GM23338 (cell line): ENCODE measurements around the gene TRAM2. TPM values are rescaled to one million over a fixed set of nuclear protein-coding genes. Genes with fewer than 3 reads are reported as not detected.

Source experiments
- ATAC-seq: fragments of 200-7000 bp; cut with Tn5 transposase; 3 replicates; pipeline ENCODE4 v1.9.1; 2020
- DNase-seq: peaks from one replicate; pipeline ENCODE4 v3.0.0-alpha.2; 2015; ENCODE audit warnings: low spot score
- H2AFZ ChIP-seq: fragments of 200-600 bp; sonication (generic); 2 replicates; pipeline ENCODE4 v1.8.0; 2016; ENCODE audit warnings: antibody characterized with exemption, mild to moderate bottlenecking, moderate library complexity
- H3F3A ChIP-seq: fragments of 200-600 bp; sonication (generic); replicated peaks from 2 replicates; pipeline ENCODE4 v1.8.0; 2017; ENCODE audit warnings: antibody characterized with exemption, mixed run types, low read depth
- H3K27ac ChIP-seq: fragments of 200-600 bp; sonication (generic); 2 replicates; pipeline ENCODE4 v1.6.1; 2016; ENCODE audit warnings: low read depth
- H3K27me3 ChIP-seq: fragments of 200-600 bp; sonication (generic); 2 replicates; pipeline ENCODE4 v1.8.0; 2016; ENCODE audit warnings: mild to moderate bottlenecking, mixed run types, moderate library complexity; ENCODE audit not compliant: insufficient read depth
- H3K36me3 ChIP-seq: fragments of 200-600 bp; sonication (generic); 2 replicates; pipeline ENCODE4 v1.8.0; 2016; ENCODE audit warnings: mild to moderate bottlenecking; ENCODE audit not compliant: insufficient read depth
- H3K4me1 ChIP-seq: fragments of 200-600 bp; sonication (generic); 2 replicates; pipeline ENCODE4 v1.8.0; 2016; ENCODE audit warnings: mild to moderate bottlenecking, moderate library complexity; ENCODE audit not compliant: insufficient read depth
- H3K4me2 ChIP-seq: fragments of 200-600 bp; sonication (generic); 2 replicates; pipeline ENCODE4 v1.7.1; 2017; ENCODE audit warnings: mixed run types
- H3K4me3 ChIP-seq: fragments of 200-600 bp; sonication (generic); 2 replicates; pipeline ENCODE4 v1.6.1; 2016; ENCODE audit warnings: mixed run types
- H3K79me2 ChIP-seq: fragments of 200-600 bp; sonication (generic); replicated peaks from 2 replicates; pipeline ENCODE4 v1.8.0; 2017; ENCODE audit warnings: mild to moderate bottlenecking; ENCODE audit not compliant: insufficient read depth
- H3K9me2 ChIP-seq: fragments of 200-600 bp; sonication (generic); 2 replicates; pipeline ENCODE4 v1.8.0; 2017; ENCODE audit not compliant: insufficient read depth
- H4K20me1 ChIP-seq: fragments of 200-600 bp; sonication (generic); replicated peaks from 2 replicates; pipeline ENCODE4 v1.8.0; 2017; ENCODE audit warnings: mild to moderate bottlenecking; ENCODE audit not compliant: insufficient read depth
- H3K27ac Mint-ChIP-seq: 2 replicates; pipeline ENCODE4 v1.8.0; 2020; ENCODE audit warnings: inconsistent platforms, mild to moderate bottlenecking, moderate library complexity, mixed read lengths
- H3K27me3 Mint-ChIP-seq: 3 replicates; pipeline ENCODE4 v1.8.0; 2022; ENCODE audit warnings: low read depth, mild to moderate bottlenecking, moderate library complexity, mixed read lengths, inconsistent platforms; ENCODE audit not compliant: insufficient read depth, poor library complexity
- H3K36me3 Mint-ChIP-seq: 3 replicates; pipeline ENCODE4 v1.8.0; 2021; ENCODE audit warnings: low read depth, mild to moderate bottlenecking, inconsistent platforms, moderate library complexity, mixed read lengths
- H3K4me1 Mint-ChIP-seq: 3 replicates; pipeline ENCODE4 v1.8.0; 2020; ENCODE audit warnings: mild to moderate bottlenecking, inconsistent platforms, mixed read lengths
- H3K4me3 Mint-ChIP-seq: 3 replicates; pipeline ENCODE4 v1.8.0; 2021; ENCODE audit warnings: moderate library complexity, mild to moderate bottlenecking, inconsistent platforms, mixed read lengths
- H3K9me3 Mint-ChIP-seq: 3 replicates; pipeline ENCODE4 v1.8.0; 2020; ENCODE audit warnings: moderate library complexity, mild to moderate bottlenecking, inconsistent platforms, mixed read lengths
- CREB1 ChIP-seq: fragments of 250-450 bp; sonication (Bioruptor Pico); IDR thresholded peaks from 2 replicates; pipeline ENCODE4 v1.5.0; 2020; ENCODE audit warnings: low read depth, mild to moderate bottlenecking, moderate library complexity
- EZH2 ChIP-seq: fragments of 200-600 bp; sonication (generic); IDR thresholded peaks from one replicate; pipeline ENCODE4 v1.8.0; 2017; ENCODE audit warnings: antibody characterized with exemption, mild to moderate bottlenecking, low read depth; ENCODE audit not compliant: unreplicated experiment
- EZH2phosphoT487 ChIP-seq: fragments of 200-600 bp; sonication (generic); IDR thresholded peaks from one replicate; pipeline ENCODE4 v1.8.1; 2018; ENCODE audit warnings: antibody characterized with exemption; ENCODE audit not compliant: unreplicated experiment
- JUNB ChIP-seq: IDR thresholded peaks from one replicate; pipeline ENCODE4 v1.6.1; 2016; ENCODE audit warnings: antibody characterized with exemption; ENCODE audit not compliant: unreplicated experiment
- NANOG ChIP-seq: IDR thresholded peaks from 2 replicates; pipeline ENCODE4 v1.6.1; 2016; ENCODE audit warnings: antibody characterized with exemption, borderline replicate concordance
- POLR2AphosphoS5 ChIP-seq: IDR thresholded peaks from 2 replicates; pipeline ENCODE4 v1.6.1; 2016; ENCODE audit warnings: antibody characterized with exemption, low read depth
- STAT1 ChIP-seq: IDR thresholded peaks from one replicate; pipeline ENCODE4 v1.6.1; 2016; ENCODE audit warnings: antibody characterized with exemption; ENCODE audit not compliant: unreplicated experiment
- ZNF331 ChIP-seq: fragments of 250-450 bp; sonication (Bioruptor Pico); IDR thresholded peaks from 2 replicates; pipeline ENCODE4 v1.5.0; 2020; ENCODE audit warnings: low read depth, mild to moderate bottlenecking, moderate library complexity
- polyA plus RNA-seq: library from polyadenylated mRNA; unstranded; fragments of >200 nt; fragmentation: Nextera tagmentation; extraction: Ambion mirVana; gene quantifications from 2 replicates; pipeline ENCODE4 v1.2.1, GENCODE V29; 2016
- total RNA-seq: library from RNA; depleted of rRNA; stranded (reverse); fragments of >200 nt; shearing (Covaris generic); gene quantifications from 2 replicates; pipeline ENCODE4 v1.2.3, GENCODE V29; 2014
- TF ChIP-seq, protein P1 (sequence below), 2 experiments: fragments of 200-600 bp in 1 of 2; sonication (generic) in 1 of 2; conservative IDR thresholded peaks; 2 replicates each; pipeline versions ENCODE4 v1.5.1 to v1.6.1; 2016 to 2017; ENCODE audit warnings: antibody characterized with exemption in 2 of 2, low read depth in 2 of 2, mild to moderate bottlenecking in 2 of 2, moderate library complexity in 1 of 2
- TF ChIP-seq, protein P2 (sequence below): IDR thresholded peaks from one replicate; pipeline ENCODE4 v1.6.1; 2018; ENCODE audit warnings: antibody characterized with exemption; ENCODE audit not compliant: unreplicated experiment
- TF ChIP-seq, protein P3 (sequence below): IDR thresholded peaks from 2 replicates; pipeline ENCODE4 v1.6.1; 2016; ENCODE audit warnings: antibody characterized with exemption

Gene TRAM2
- total and polyA plus RNA-seq, 2 experiments from 2014 or later: 4.0 to 14.0 TPM

DNA sequence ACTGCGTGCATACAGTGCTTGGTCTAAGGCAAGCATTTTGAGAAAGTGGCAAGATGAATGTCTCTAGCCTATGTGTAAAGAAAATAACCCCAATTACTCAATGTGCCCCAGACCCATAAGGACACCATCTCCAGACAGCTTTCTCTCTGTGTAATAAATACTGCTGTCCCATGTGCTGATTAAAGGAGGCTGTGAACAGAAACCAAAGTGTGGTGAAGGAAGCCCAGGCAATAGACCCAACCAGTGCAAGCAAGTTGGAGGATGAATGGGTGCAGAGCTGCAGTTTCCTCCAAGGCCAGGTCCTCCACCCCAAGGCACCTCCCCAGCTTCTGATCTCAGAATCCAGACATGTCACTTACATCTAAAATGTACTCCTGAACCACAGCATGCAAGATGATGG lies 60.6 kb downstream of the TRAM2 start (continued):
- TF ChIP-seq, protein P1, sequence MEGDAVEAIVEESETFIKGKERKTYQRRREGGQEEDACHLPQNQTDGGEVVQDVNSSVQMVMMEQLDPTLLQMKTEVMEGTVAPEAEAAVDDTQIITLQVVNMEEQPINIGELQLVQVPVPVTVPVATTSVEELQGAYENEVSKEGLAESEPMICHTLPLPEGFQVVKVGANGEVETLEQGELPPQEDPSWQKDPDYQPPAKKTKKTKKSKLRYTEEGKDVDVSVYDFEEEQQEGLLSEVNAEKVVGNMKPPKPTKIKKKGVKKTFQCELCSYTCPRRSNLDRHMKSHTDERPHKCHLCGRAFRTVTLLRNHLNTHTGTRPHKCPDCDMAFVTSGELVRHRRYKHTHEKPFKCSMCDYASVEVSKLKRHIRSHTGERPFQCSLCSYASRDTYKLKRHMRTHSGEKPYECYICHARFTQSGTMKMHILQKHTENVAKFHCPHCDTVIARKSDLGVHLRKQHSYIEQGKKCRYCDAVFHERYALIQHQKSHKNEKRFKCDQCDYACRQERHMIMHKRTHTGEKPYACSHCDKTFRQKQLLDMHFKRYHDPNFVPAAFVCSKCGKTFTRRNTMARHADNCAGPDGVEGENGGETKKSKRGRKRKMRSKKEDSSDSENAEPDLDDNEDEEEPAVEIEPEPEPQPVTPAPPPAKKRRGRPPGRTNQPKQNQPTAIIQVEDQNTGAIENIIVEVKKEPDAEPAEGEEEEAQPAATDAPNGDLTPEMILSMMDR (conservative IDR thresholded peaks at IDR 0.05; ENCODE audit: low read depth in 2 of 2): no peak
- TF ChIP-seq NANOG (no peak), STAT1 (no peak)

DNA sequence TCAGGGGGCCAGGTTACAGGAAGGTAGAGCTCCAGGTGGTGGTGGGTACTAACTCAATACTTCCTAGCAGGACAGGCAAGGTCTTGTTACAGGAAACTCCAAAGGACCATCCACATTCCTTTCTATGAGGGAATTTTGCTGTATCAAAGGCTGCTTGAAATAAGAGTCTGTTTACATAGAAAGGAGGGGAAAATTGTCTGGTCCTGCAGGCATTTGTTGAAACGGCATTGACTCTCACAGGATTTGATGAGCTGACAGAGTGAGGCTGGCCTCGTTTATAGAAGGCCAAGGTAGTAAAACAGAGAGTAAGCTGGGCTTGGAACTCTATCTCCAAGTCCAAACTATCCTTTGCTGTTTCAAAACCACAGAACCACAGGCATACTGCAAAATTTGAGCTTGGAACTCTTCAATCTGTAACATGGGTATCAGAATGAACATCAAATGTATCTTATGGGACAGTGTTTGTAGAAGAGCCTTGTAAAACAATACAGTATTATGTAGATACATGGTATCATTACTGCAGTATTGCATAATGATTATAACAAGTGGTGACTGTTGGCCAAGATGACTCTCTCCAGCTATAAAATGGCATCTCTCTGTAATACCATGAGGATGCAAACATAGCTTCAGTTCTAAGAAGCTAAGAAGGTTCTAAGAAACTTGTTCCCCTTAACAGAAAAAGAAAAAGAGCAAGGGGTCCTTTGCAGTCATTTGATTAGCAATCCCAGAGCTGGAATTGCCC lies 61.5 kb downstream of the TRAM2 start:
- DNase-seq (no peak), ATAC-seq (no peak)
- H3K4me3 Mint-ChIP-seq: no peak overlapping the region
- H3K9me2 ChIP-seq: no peaks in the 10 kb centered on the region
- peaks cover 32% of the 10 kb centered on the region for H3K36me3 Mint-ChIP-seq
- peaks cover 40% of the 10 kb centered on the region for H3K4me1 Mint-ChIP-seq
- H3K9me3 Mint-ChIP-seq: no peaks in the 10 kb centered on the region
- H3K27ac Mint-ChIP-seq: 0 out of 2 replicates have a peak overlapping the region, but pooled peaks have one; percentile 25
- H2AFZ ChIP-seq: no peak overlapping the region
- peaks cover 13% of the 10 kb centered on the region for H3K4me1 ChIP-seq
- no peak overlapping the region for H3K4me3 ChIP-seq
- TF ChIP-seq EZH2: no peak
- no peak for TF ChIP-seq STAT1
- H3K4me2 ChIP-seq: no peak overlapping the region
- H3F3A ChIP-seq: no peaks in the 10 kb centered on the region
- peaks cover 3% of the 10 kb centered on the region for H3K36me3 ChIP-seq
- 0 out of 2 replicates have a peak, but pooled peaks cover 2% of the 10 kb centered on the region for H4K20me1 ChIP-seq
- peaks cover 2% of the 10 kb centered on the region; the same call in 1 of the 2 replicates for H3K79me2 ChIP-seq
- peaks cover 11% of the 10 kb centered on the region for H3K27me3 Mint-ChIP-seq
- no peak overlapping the region for H3K27ac ChIP-seq
- H3K27me3 ChIP-seq: no peaks in the 10 kb centered on the region

DNA sequence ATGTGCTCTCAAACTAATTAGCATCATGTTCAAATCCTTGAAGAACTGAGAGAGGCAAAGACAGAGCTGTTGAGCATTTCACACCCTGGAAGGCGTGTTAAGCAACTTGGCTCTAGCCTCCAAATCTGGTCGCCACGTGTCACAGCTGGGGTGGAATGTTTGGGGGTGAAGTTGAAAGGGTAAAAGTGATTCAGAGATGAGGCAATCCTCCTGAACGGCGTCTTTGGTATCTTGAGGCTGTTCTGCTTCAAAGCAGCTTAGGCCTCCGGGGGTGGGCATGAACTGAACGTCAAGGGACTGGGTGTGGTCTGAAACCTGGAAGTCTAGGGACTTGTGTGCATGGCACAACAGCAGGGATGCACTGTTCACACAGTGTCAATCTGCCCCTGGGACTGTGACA lies 62.3 kb downstream of the TRAM2 start:
- peaks cover 48% of the 10 kb centered on the region for H3K4me1 Mint-ChIP-seq
- Histone ChIP-seq H3K79me2 (0 out of 2 replicates have a peak, but pooled peaks cover 1% of the 10 kb centered on the region), H3K36me3 (peaks cover 3% of the 10 kb centered on the region), H4K20me1 (0 out of 2 replicates have a peak, but pooled peaks cover 2% of the 10 kb centered on the region), H3K27ac (no peak overlapping the region), H3K9me2 (no peaks in the 10 kb centered on the region), H3F3A (no peaks in the 10 kb centered on the region), H3K4me3 (no peak overlapping the region), H2AFZ (no peak overlapping the region), H3K4me2 (no peak overlapping the region), H3K4me1 (peaks cover 18% of the 10 kb centered on the region), H3K27me3 (no peaks in the 10 kb centered on the region)
- ATAC-seq (no peak), DNase-seq (no peak)
- H3K36me3 Mint-ChIP-seq: peaks cover 26% of the 10 kb centered on the region
- peak overlapping the region; percentile 16; the same call in 1 of the 2 replicates for H3K27ac Mint-ChIP-seq
- no peak overlapping the region for H3K4me3 Mint-ChIP-seq
- no peaks in the 10 kb centered on the region for H3K9me3 Mint-ChIP-seq
- peaks cover 9% of the 10 kb centered on the region for H3K27me3 Mint-ChIP-seq
- TF ChIP-seq CREB1 (CRISPR knock-in tag): no peak
- TF ChIP-seq, protein P2, sequence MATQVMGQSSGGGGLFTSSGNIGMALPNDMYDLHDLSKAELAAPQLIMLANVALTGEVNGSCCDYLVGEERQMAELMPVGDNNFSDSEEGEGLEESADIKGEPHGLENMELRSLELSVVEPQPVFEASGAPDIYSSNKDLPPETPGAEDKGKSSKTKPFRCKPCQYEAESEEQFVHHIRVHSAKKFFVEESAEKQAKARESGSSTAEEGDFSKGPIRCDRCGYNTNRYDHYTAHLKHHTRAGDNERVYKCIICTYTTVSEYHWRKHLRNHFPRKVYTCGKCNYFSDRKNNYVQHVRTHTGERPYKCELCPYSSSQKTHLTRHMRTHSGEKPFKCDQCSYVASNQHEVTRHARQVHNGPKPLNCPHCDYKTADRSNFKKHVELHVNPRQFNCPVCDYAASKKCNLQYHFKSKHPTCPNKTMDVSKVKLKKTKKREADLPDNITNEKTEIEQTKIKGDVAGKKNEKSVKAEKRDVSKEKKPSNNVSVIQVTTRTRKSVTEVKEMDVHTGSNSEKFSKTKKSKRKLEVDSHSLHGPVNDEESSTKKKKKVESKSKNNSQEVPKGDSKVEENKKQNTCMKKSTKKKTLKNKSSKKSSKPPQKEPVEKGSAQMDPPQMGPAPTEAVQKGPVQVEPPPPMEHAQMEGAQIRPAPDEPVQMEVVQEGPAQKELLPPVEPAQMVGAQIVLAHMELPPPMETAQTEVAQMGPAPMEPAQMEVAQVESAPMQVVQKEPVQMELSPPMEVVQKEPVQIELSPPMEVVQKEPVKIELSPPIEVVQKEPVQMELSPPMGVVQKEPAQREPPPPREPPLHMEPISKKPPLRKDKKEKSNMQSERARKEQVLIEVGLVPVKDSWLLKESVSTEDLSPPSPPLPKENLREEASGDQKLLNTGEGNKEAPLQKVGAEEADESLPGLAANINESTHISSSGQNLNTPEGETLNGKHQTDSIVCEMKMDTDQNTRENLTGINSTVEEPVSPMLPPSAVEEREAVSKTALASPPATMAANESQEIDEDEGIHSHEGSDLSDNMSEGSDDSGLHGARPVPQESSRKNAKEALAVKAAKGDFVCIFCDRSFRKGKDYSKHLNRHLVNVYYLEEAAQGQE: no peak
- TF ChIP-seq, protein P3, sequence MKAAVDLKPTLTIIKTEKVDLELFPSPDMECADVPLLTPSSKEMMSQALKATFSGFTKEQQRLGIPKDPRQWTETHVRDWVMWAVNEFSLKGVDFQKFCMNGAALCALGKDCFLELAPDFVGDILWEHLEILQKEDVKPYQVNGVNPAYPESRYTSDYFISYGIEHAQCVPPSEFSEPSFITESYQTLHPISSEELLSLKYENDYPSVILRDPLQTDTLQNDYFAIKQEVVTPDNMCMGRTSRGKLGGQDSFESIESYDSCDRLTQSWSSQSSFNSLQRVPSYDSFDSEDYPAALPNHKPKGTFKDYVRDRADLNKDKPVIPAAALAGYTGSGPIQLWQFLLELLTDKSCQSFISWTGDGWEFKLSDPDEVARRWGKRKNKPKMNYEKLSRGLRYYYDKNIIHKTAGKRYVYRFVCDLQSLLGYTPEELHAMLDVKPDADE: no peak
- TF ChIP-seq EZH2phosphoT487: no peak
- TF ChIP-seq POLR2AphosphoS5: no peak
- TF ChIP-seq, protein P1 (conservative IDR thresholded peaks at IDR 0.05; ENCODE audit: low read depth in 2 of 2): no peak
- no peak for TF ChIP-seq JUNB
- no peak for TF ChIP-seq ZNF331 (CRISPR knock-in tag)
- no peak for TF ChIP-seq STAT1
- TF ChIP-seq NANOG: no peak
